Upper lobe of left lung (tissue), 6 donors: ENCODE results near the gene ZER1. TPM values are rescaled to one million over a fixed set of nuclear protein-coding genes. Genes with fewer than 3 reads are reported as not detected.

Source experiments
- ATAC-seq, 2 donors: fragments of 200-7000 bp; cut with Tn5 transposase; one replicate each; pipeline ENCODE4 v1.9.1; 2022; ENCODE audit warnings: mild to moderate bottlenecking in 2 of 2, moderate library complexity in 2 of 2; ENCODE audit not compliant: low FRiP score in 2 of 2
- DNase-seq, 2 donors: peaks; one replicate each; pipeline ENCODE4 v3.0.0-alpha.2; 2019 to 2020
- H3K27ac ChIP-seq, 4 donors: fragments of 200-600 bp; sonication (generic); one replicate each; pipeline ENCODE4 v1.5.1; 2016 to 2019
- H3K27me3 ChIP-seq, 4 donors: fragments of 200-600 bp; sonication (generic); one replicate each; pipeline ENCODE4 v1.5.1; 2017 to 2019
- H3K36me3 ChIP-seq, 4 donors: fragments of 200-600 bp; sonication (generic); one replicate each; pipeline ENCODE4 v1.5.1; 2016 to 2019
- H3K4me1 ChIP-seq, 4 donors: fragments of 200-600 bp; sonication (generic); one replicate each; pipeline ENCODE4 v1.5.1; 2018 to 2019
- H3K4me3 ChIP-seq, 4 donors: fragments of 200-600 bp; sonication (generic); one replicate each; pipeline ENCODE4 v1.5.1; 2017 to 2019; ENCODE audit warnings: mild to moderate bottlenecking in 2 of 4, moderate library complexity in 1 of 4
- H3K9me3 ChIP-seq, 4 donors: fragments of 200-600 bp; sonication (generic); one replicate each; pipeline ENCODE4 v1.5.1; 2018 to 2019
- EP300 ChIP-seq, 4 donors: sonication (generic); formaldehyde crosslinking; IDR thresholded peaks; one replicate each; pipeline ENCODE4 v1.5.1; 2017; ENCODE audit warnings: antibody characterized with exemption in 4 of 4, control low read depth in 2 of 4
- POLR2A ChIP-seq, 4 donors: fragments of 450-650 bp; IDR thresholded peaks; one replicate each; pipeline ENCODE4 v1.5.1; 2016 to 2017; ENCODE audit warnings: antibody characterized with exemption in 4 of 4, mild to moderate bottlenecking in 2 of 4
- POLR2AphosphoS5 ChIP-seq, 2 donors: sonication (generic); formaldehyde crosslinking; IDR thresholded peaks; one replicate each; pipeline ENCODE4 v1.5.1; 2017; ENCODE audit warnings: antibody characterized with exemption in 2 of 2
- WGBS, 2 donors: methylation state at CpG; one replicate each; pipeline ENCODE4 v1.1.5; 2017 to 2018; 5-methylcytosine and 5-hydroxymethylcytosine counted together
- total RNA-seq, 6 donors: library from RNA; depleted of rRNA in 4 of 6; stranded (reverse); fragments of >200 nt in 4 of 6; gene quantifications; one replicate each; pipeline versions ENCODE4 v1.1.0 to v1.2.1, GENCODE V29; 2016 to 2021
- TF ChIP-seq, protein P1 (sequence below), 6 experiments: fragments of 450-650 bp in 4 of 6; fragments of 200-600 bp in 2 of 6; sonication (generic) in 2 of 6; IDR thresholded peaks; one replicate each; pipeline ENCODE4 v1.5.1; 2016 to 2019; ENCODE audit warnings: antibody characterized with exemption in 6 of 6
- donor health status: DM: no; HTN: no; CAD: no; lungs with moderate emphysema.
- donor health status: DM: no; HTN: yes; CAD: no; lungs with severe emphysema.

ZER1 gene
- total RNA-seq, 6 donors from 2014 or later = 30.9 to 55.5 (median 44.0) TPM

DNA sequence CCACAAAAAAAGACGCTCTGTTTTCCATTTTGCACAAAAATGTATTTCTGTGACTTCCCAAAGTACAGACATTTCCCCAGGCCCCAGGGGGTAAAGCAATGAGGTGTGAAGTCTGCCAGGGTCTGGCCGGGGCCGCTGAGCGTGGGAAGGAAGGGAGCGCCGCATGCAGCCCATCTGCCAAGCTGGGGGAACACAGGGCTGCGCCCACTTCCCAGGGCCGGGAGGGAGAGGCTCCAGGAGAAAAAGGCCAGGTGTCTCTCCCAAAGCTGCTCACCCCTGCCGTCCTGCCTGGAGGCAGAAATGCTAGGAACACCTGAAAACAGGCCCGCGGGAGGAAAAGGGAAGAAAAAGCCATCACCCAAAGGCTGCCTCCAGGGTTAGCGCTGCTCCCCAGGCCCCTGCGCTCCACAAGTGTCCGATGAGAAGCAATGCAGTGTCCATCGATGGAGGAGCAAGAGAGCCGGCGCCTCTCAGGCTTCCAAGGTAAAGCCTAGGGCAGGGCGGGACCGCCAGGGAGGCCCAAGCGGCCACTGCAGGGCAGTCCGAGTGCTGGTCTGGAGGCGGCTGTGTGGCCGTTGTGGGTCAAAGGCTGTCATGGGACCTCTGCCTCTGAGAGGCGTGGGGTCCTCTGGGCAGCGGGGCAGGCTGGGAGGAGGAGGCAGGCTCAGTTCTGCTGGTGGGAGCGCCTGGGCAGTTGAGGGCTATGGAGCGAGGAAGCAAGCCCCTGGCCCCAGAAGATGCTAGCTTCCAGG lies 41.8 kb downstream of the ZER1 start:
- Histone ChIP-seq H3K4me1 (peaks cover 0 to 6% (median 3%) of the 10 kb centered on the region in 4 donors), H3K4me3 (no peak overlapping the region), H3K27me3 (no peaks in the 10 kb centered on the region), H3K9me3 (no peaks in the 10 kb centered on the region), H3K36me3 (peaks cover 0 to 38% (median 22%) of the 10 kb centered on the region in 4 donors), H3K27ac (no peak overlapping the region)
- TF ChIP-seq POLR2A (IDR thresholded peaks at IDR 0.05) = no peak
- TF ChIP-seq POLR2AphosphoS5 (IDR thresholded peaks at IDR 0.05) = no peak
- no peak for TF ChIP-seq EP300 (IDR thresholded peaks at IDR 0.05)
- TF ChIP-seq, protein P1, sequence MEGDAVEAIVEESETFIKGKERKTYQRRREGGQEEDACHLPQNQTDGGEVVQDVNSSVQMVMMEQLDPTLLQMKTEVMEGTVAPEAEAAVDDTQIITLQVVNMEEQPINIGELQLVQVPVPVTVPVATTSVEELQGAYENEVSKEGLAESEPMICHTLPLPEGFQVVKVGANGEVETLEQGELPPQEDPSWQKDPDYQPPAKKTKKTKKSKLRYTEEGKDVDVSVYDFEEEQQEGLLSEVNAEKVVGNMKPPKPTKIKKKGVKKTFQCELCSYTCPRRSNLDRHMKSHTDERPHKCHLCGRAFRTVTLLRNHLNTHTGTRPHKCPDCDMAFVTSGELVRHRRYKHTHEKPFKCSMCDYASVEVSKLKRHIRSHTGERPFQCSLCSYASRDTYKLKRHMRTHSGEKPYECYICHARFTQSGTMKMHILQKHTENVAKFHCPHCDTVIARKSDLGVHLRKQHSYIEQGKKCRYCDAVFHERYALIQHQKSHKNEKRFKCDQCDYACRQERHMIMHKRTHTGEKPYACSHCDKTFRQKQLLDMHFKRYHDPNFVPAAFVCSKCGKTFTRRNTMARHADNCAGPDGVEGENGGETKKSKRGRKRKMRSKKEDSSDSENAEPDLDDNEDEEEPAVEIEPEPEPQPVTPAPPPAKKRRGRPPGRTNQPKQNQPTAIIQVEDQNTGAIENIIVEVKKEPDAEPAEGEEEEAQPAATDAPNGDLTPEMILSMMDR (IDR thresholded peaks at IDR 0.05) = no peak
- WGBS, 2 donors = 93 to 96% methylated on average over 18 to 27 of the region's 27 CpGs
- ATAC-seq (peak in 1 of 2 donors; percentile 3), DNase-seq (no peak)

DNA sequence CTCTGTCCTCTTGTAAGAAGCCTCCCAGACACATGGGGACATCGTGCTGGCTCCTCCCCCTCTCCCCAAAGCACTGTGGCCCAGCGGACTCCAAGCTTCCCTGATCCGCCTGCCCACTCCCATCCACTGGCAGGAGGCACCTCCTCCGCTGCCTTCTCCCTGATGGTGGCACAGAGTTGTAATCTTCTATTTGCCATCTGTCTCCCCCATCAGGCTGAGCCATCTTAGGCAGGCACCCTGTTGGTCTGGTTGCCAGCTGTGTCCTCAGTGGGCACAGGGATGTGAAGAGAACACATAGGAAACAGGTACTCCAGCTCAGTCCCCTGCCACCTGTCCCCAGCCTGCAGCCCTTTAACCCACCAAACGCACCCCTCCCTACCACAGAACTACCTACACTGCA lies 42.4 kb downstream of the ZER1 start:
- Histone ChIP-seq H3K27me3 (no peaks in the 10 kb centered on the region), H3K4me3 (no peak overlapping the region), H3K9me3 (no peaks in the 10 kb centered on the region), H3K27ac (no peak overlapping the region), H3K4me1 (peaks cover 5 to 13% (median 9%) of the 10 kb centered on the region in 4 donors), H3K36me3 (peaks cover 0 to 31% (median 17%) of the 10 kb centered on the region in 4 donors)
- WGBS, 2 donors = 84 to 86% methylated on average over 5 of the region's 5 CpGs
- no peak for ATAC-seq
- DNase-seq = no peak
- TF ChIP-seq POLR2A (IDR thresholded peaks at IDR 0.05) (no peak), POLR2AphosphoS5 (IDR thresholded peaks at IDR 0.05) (no peak), EP300 (IDR thresholded peaks at IDR 0.05) (no peak)
- TF ChIP-seq, protein P1 (IDR thresholded peaks at IDR 0.05) = no peak

DNA sequence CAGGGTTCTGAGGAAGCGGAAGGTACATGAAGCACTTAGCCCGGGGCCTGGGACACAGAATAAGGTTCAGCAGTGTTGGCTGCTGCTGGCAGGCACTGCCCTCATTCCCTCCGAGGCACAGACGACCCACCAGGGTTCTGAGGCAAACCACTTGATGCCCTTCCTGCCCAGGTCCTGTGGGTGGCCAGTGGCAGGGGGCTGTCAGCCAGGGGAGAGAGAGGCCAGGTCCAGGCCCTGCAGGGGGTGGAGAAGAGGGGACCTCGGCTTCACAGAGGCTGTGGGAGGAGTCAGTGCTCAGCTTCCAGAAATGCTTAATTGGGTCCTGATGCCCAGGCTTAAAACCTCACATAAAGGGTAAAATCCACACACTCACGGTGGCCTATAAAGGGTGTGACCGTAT lies 43.4 kb downstream of the ZER1 start:
- H3K27me3 ChIP-seq = no peaks in the 10 kb centered on the region
- WGBS, 2 donors = 80 to 84% methylated on average over 7 of the region's 7 CpGs
- ATAC-seq (no peak), DNase-seq (no peak)
- H3K27ac ChIP-seq = no peak overlapping the region
- H3K9me3 ChIP-seq = no peaks in the 10 kb centered on the region
- TF ChIP-seq, protein P1 (IDR thresholded peaks at IDR 0.05) = no peak
- TF ChIP-seq POLR2AphosphoS5 (IDR thresholded peaks at IDR 0.05) (no peak), POLR2A (IDR thresholded peaks at IDR 0.05) (no peak), EP300 (IDR thresholded peaks at IDR 0.05) (no peak)
- peaks cover 0 to 30% (median 17%) of the 10 kb centered on the region in 4 donors for H3K36me3 ChIP-seq
- H3K4me3 ChIP-seq = no peak overlapping the region
- H3K4me1 ChIP-seq = peaks cover 9 to 16% (median 12%) of the 10 kb centered on the region in 4 donors

DNA sequence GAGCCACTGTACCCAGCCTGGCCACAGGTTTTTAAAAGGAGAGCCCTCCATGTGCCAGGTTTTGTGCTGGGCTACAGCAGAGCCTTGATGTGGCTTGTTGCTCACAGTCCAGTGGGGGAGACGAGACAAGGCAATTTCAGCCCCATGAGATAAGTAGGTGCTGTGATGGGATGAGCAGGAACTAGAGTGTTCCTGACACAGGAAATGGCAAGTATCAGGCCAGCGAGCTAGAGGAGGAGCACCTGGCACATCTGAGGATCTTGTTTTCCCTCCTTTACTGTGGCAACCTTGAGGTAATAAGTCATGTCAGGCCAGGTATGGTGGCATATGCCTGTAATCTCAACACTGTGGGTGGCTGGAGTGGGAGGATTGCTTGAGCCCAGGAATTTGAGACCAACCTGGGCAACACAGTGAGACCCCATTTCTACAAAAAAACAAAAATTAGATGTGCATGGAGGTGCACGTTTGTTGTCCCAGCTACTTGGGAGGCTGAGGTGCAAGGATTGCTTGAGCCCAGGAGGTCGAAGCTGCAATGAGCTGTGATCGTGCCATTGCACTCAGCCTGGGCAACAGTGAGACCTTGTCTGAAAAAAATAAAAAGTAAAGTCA lies 44.0 kb downstream of the ZER1 start:
- Histone ChIP-seq H3K4me3 (no peak overlapping the region), H3K4me1 (peaks cover 15 to 20% (median 16%) of the 10 kb centered on the region in 4 donors), H3K9me3 (no peaks in the 10 kb centered on the region), H3K27ac (no peak overlapping the region), H3K27me3 (no peaks in the 10 kb centered on the region), H3K36me3 (peaks cover 0 to 30% (median 17%) of the 10 kb centered on the region in 4 donors)
- DNase-seq (no peak), ATAC-seq (no peak)
- 82 to 84% methylated on average over 5 of the region's 5 CpGs for WGBS, 2 donors
- TF ChIP-seq EP300 (IDR thresholded peaks at IDR 0.05) = no peak
- TF ChIP-seq POLR2AphosphoS5 (IDR thresholded peaks at IDR 0.05) = no peak
- TF ChIP-seq, protein P1 (IDR thresholded peaks at IDR 0.05) = no peak
- no peak for TF ChIP-seq POLR2A (IDR thresholded peaks at IDR 0.05)
